HL-60/S4 treated with phorbol 12-myristate 13-acetate at 8.2 ng/mL for 4 days and 3 days (cell line): ENCODE measurements around the gene LRBA.
"Not testable (repeated sequence)": the region's sequence is repeated elsewhere in the genome, so short reads cannot be mapped to it uniquely, and the experiment has no call there.

Experiments
- in situ Hi-C: fragments of 300-500 bp; cut with MboI; formaldehyde crosslinking; loops from 2 replicates; pipeline ENCODE4 v1.15.0; 2022; ENCODE audit warnings: low sequenced_read_pairs

The LRBA gene

GRCh38 chr4:150681063-150681462, 334.0 kb downstream of the LRBA start:
- in situ Hi-C loops = no loop called here

- in situ Hi-C loops = no loop called here
Observed at GRCh38 chr4:150680651-150681050, 334.4 kb downstream of the LRBA start.

- in situ Hi-C loops = no loop called here
Observed at GRCh38 chr4:150679765-150680343, 335.2 kb downstream of the LRBA start.

- in situ Hi-C loops = no loop called here
Observed at GRCh38 chr4:150679018-150679764, 335.9 kb downstream of the LRBA start.

- in situ Hi-C loops = no loop called here
Observed at GRCh38 chr4:150673793-150674192, 341.3 kb downstream of the LRBA start.

GRCh38 chr4:150668824-150669223, 346.3 kb downstream of the LRBA start:
- in situ Hi-C loops = no loop called here

GRCh38 chr4:150664935-150665334, 350.1 kb downstream of the LRBA start:
- in situ Hi-C loops = no loop called here

GRCh38 chr4:150662686-150663085, 352.4 kb downstream of the LRBA start:
- in situ Hi-C loops = no loop called here

GRCh38 chr4:150661551-150661950, 353.5 kb downstream of the LRBA start:
- in situ Hi-C loops = not testable (repeated sequence)

- in situ Hi-C loops = not testable (repeated sequence)
Observed at GRCh38 chr4:150658258-150658657, 356.8 kb downstream of the LRBA start.

- in situ Hi-C loops = no loop called here
Observed at GRCh38 chr4:150656891-150657290, 358.2 kb downstream of the LRBA start.

GRCh38 chr4:150650751-150651150, 364.3 kb downstream of the LRBA start:
- in situ Hi-C loops = no loop called here

- in situ Hi-C loops = no loop called here
Observed at GRCh38 chr4:150648123-150648522, 367.0 kb downstream of the LRBA start.

- in situ Hi-C loops = no loop called here
Observed at GRCh38 chr4:150647008-150647407, 368.1 kb downstream of the LRBA start.

- in situ Hi-C loops = no loop called here
Observed at GRCh38 chr4:150641612-150642011, 373.5 kb downstream of the LRBA start.

GRCh38 chr4:150632639-150633038, 382.4 kb downstream of the LRBA start:
- in situ Hi-C loops = no loop called here

GRCh38 chr4:150628073-150628472, 387.0 kb downstream of the LRBA start:
- in situ Hi-C loops = no loop called here

- in situ Hi-C loops = no loop called here
Observed at GRCh38 chr4:150625033-150625432, 390.1 kb downstream of the LRBA start.

GRCh38 chr4:150624055-150624454, 391.0 kb downstream of the LRBA start:
- in situ Hi-C loops = no loop called here

- in situ Hi-C loops = no loop called here
Observed at GRCh38 chr4:150619042-150619441, 396.0 kb downstream of the LRBA start.

GRCh38 chr4:150609131-150609530, 406.0 kb downstream of the LRBA start:
- in situ Hi-C loops = no loop called here

GRCh38 chr4:150600812-150601445, 414.2 kb downstream of the LRBA start:
- in situ Hi-C loops = no loop called here
